Common myeloid progenitor, CD34-positive (primary cell): ENCODE data around the gene STAT4.

Experiments used
- CTCF ChIA-PET: fragments of 350-600 bp; sonication (Branson Sonifier 250); formaldehyde crosslinking; loops from one replicate; lab custom pipeline; 2021; ENCODE audit warnings: antibody characterized with exemption; lab: Charles Lee
- POLR2A ChIA-PET: fragments of 350-600 bp; sonication (Branson Sonifier 250); formaldehyde crosslinking; loops from one replicate; lab custom pipeline; 2021; ENCODE audit warnings: antibody characterized with exemption; lab: Charles Lee
- DNase-seq, 3 donors: peaks; one replicate each; pipeline versions ENCODE4 v3.0.0 to v3.0.0-alpha.2; 2013
- H3K27ac ChIP-seq, 2 experiments: 1 replicate in 1 of 2; 2 replicates in 1 of 2; pipeline ENCODE4 v1.7.0; 2013; ENCODE audit warnings: inconsistent platforms in 2 of 2, low read length in 2 of 2, mild to moderate bottlenecking in 2 of 2, low read depth in 1 of 2, moderate library complexity in 1 of 2; ENCODE audit not compliant: severe bottlenecking in 2 of 2, insufficient read depth in 1 of 2, poor library complexity in 1 of 2
- H3K27me3 ChIP-seq, 5 experiments: replicated peaks in 2 of 5; 1 replicate in 3 of 5; 2 replicates in 2 of 5; pipeline versions ENCODE4 v1.6.1 to v1.7.0; 2013; ENCODE audit warnings: low read length in 4 of 5, mild to moderate bottlenecking in 2 of 5, moderate library complexity in 2 of 5, inconsistent platforms in 1 of 5; ENCODE audit not compliant: insufficient read depth in 5 of 5, control insufficient read depth in 4 of 5
- H3K36me3 ChIP-seq, 4 experiments: 1 replicate in 2 of 4; 2 replicates in 2 of 4; pipeline versions ENCODE4 v1.6.1 to v1.7.0; 2013; ENCODE audit warnings: low read length in 3 of 4, control low read depth in 1 of 4, mild to moderate bottlenecking in 1 of 4; ENCODE audit not compliant: control insufficient read depth in 4 of 4, insufficient read depth in 4 of 4
- H3K4me1 ChIP-seq, 4 experiments: 1 replicate in 3 of 4; 2 replicates in 1 of 4; pipeline versions ENCODE4 v1.6.1 to v1.7.1; 2013; ENCODE audit warnings: low read length in 3 of 4, mild to moderate bottlenecking in 3 of 4, control low read depth in 1 of 4, inconsistent platforms in 1 of 4, moderate library complexity in 1 of 4; ENCODE audit not compliant: control insufficient read depth in 4 of 4, insufficient read depth in 4 of 4; ENCODE audit errors: control extremely low read depth in 1 of 4
- H3K4me3 ChIP-seq, 7 experiments: 1 replicate in 4 of 7; 2 replicates in 3 of 7; pipeline versions ENCODE4 v1.5.1 to v1.7.0; 2013; ENCODE audit warnings: mild to moderate bottlenecking in 7 of 7, low read length in 6 of 7, moderate library complexity in 6 of 7, inconsistent platforms in 2 of 7, low read depth in 2 of 7, control low read depth in 1 of 7; ENCODE audit not compliant: insufficient read depth in 4 of 7, control insufficient read depth in 1 of 7; ENCODE audit errors: extremely low read depth in 1 of 7
- H3K9me3 ChIP-seq, 5 experiments: 1 replicate in 4 of 5; 2 replicates in 1 of 5; pipeline versions ENCODE4 v1.6.1 to v1.7.1; 2013; ENCODE audit warnings: low read length in 4 of 5, mild to moderate bottlenecking in 2 of 5, inconsistent platforms in 1 of 5, low read depth in 1 of 5, moderate library complexity in 1 of 5; ENCODE audit not compliant: control insufficient read depth in 4 of 5, insufficient read depth in 2 of 5; ENCODE audit errors: control extremely low read depth in 1 of 5
- WGBS: methylation state at CpG from one replicate; pipeline ENCODE4 v1.1.5; 2013; ENCODE audit not compliant: insufficient coverage; 5-methylcytosine and 5-hydroxymethylcytosine counted together

Gene STAT4

GRCh38 chr2:191169456-191170300 is 18.9 kb upstream of the STAT4 start:
- ChIA-PET POLR2A (no interaction called here), CTCF (interaction anchor here (1.4 to 2.5 kb wide), 3 partner anchors 14 to 352 kb away, joined by 3 to 9 read pairs (median 8); no protein-coding TSS in a partner anchor)
- no peaks in the 10 kb centered on the region for H3K9me3 ChIP-seq
- no peak overlapping the region for H3K27ac ChIP-seq
- WGBS, result 100% methylated on average over 3 of the region's 5 CpGs
- DNase-seq, result no peak
- no peaks in the 10 kb centered on the region for H3K27me3 ChIP-seq
- H3K4me1 ChIP-seq, result peaks cover 0 to 3% (median 1%) of the 10 kb centered on the region in 4 experiments
- no peaks in the 10 kb centered on the region for H3K36me3 ChIP-seq
- no peak overlapping the region for H3K4me3 ChIP-seq

GRCh38 chr2:191167766-191168165 is 17.0 kb upstream of the STAT4 start:
- CTCF ChIA-PET, result interaction anchor here (0.6 to 6.3 kb wide), 6 partner anchors 50 to 354 kb away, joined by 3 to 47 read pairs (median 6); no protein-coding TSS in a partner anchor

GRCh38 chr2:191166756-191167445 is 16.1 kb upstream of the STAT4 start:
- Histone ChIP-seq H3K36me3 (no peaks in the 10 kb centered on the region), H3K27me3 (no peaks in the 10 kb centered on the region), H3K4me1 (peaks cover 0 to 3% (median 1%) of the 10 kb centered on the region in 4 experiments), H3K27ac (no peak overlapping the region), H3K9me3 (no peaks in the 10 kb centered on the region), H3K4me3 (no peak overlapping the region)
- CTCF ChIA-PET, result interaction anchor here (0.9 to 6.3 kb wide), 12 partner anchors 8 to 358 kb away, joined by 3 to 47 read pairs (median 7); no protein-coding TSS in a partner anchor
- DNase-seq, result no peak
- POLR2A ChIA-PET, result no interaction called here
- 96% methylated on average over 3 of the region's 4 CpGs for WGBS

More at GRCh38 chr2:191167766-191168165, 17.0 kb upstream of the STAT4 start:
- Histone ChIP-seq H3K27me3 (no peaks in the 10 kb centered on the region), H3K4me3 (no peak overlapping the region), H3K9me3 (no peaks in the 10 kb centered on the region), H3K4me1 (peaks cover 0 to 3% (median 1%) of the 10 kb centered on the region in 4 experiments), H3K36me3 (no peaks in the 10 kb centered on the region), H3K27ac (no peak overlapping the region)
- POLR2A ChIA-PET, result no interaction called here
- DNase-seq, result no peak
- WGBS, result no CpG with 5 or more reads among the region's 2 CpGs

- DNase-seq, result no peak
- H3K9me3 ChIP-seq, result no peaks in the 10 kb centered on the region
- H3K4me3 ChIP-seq, result no peak overlapping the region
- no peak overlapping the region for H3K27ac ChIP-seq
- 100% methylated on average over 1 of the region's 4 CpGs for whole genome bisulfite sequencing
- CTCF ChIA-PET, result interaction anchor here (0.9 to 6.3 kb wide), 13 partner anchors 8 to 358 kb away, joined by 3 to 47 read pairs (median 6); no protein-coding TSS in a partner anchor
- H3K36me3 ChIP-seq, result no peaks in the 10 kb centered on the region
- no peaks in the 10 kb centered on the region for H3K27me3 ChIP-seq
- H3K4me1 ChIP-seq, result peaks cover 0 to 3% (median 1%) of the 10 kb centered on the region in 4 experiments
- POLR2A ChIA-PET, result no interaction called here
These were observed 15.4 kb upstream of the STAT4 start for GRCh38 chr2:191166111-191166755.

- H3K36me3 ChIP-seq, result no peaks in the 10 kb centered on the region
- H3K27ac ChIP-seq, result no peak overlapping the region
- WGBS, result 41% methylated on average over 3 of the region's 5 CpGs
- H3K4me1 ChIP-seq, result no peaks in the 10 kb centered on the region
- no peaks in the 10 kb centered on the region for H3K9me3 ChIP-seq
- no peaks in the 10 kb centered on the region for H3K27me3 ChIP-seq
- CTCF ChIA-PET, result interaction anchor here (0.7 to 6.3 kb wide), 15 partner anchors 10 to 392 kb away, joined by 3 to 47 read pairs (median 6); no protein-coding TSS in a partner anchor
- peak overlapping the region in 1 of 7 experiments; percentile 2 for H3K4me3 ChIP-seq
- POLR2A ChIA-PET, result no interaction called here
- DNase-seq, result peak; percentile 41 to 74 (median 64)
These were observed 14.4 kb upstream of the STAT4 start for GRCh38 chr2:191165176-191165643.

- peaks cover 0 to 18% (median 1%) of the 10 kb centered on the region in 4 experiments for H3K4me1 ChIP-seq
- CTCF ChIA-PET, result interaction anchor here (0.7 to 9.2 kb wide), 5 partner anchors 8 to 367 kb away, joined by 3 to 250 read pairs (median 5); no protein-coding TSS in a partner anchor
- no peaks in the 10 kb centered on the region for H3K36me3 ChIP-seq
- no peaks in the 10 kb centered on the region for H3K9me3 ChIP-seq
- no peak overlapping the region for H3K4me3 ChIP-seq
- WGBS, result 100% methylated on average over 1 of the region's 1 CpG
- H3K27ac ChIP-seq, result no peak overlapping the region
- POLR2A ChIA-PET, result no interaction called here
- no peak for DNase-seq
- H3K27me3 ChIP-seq, result no peaks in the 10 kb centered on the region
These were observed 8.0 kb upstream of the STAT4 start for GRCh38 chr2:191158747-191159146.
